Right lobe of liver (tissue), 6 donors: ENCODE data around the gene FBLIM1. TPM values are rescaled to one million over a fixed set of nuclear protein-coding genes. Genes with fewer than 3 reads are reported as not detected.

Experiments used
- ATAC-seq, 4 donors: fragments of 200-7000 bp; cut with Tn5 transposase; one replicate each; pipeline ENCODE4 v1.9.1; 2020; ENCODE audit warnings: mild to moderate bottlenecking in 4 of 4, moderate library complexity in 4 of 4
- DNase-seq, 3 donors: peaks; one replicate each; pipeline ENCODE4 v3.0.0-alpha.2; 2020
- H3K27ac ChIP-seq, 3 donors: fragments of 200-600 bp; one replicate each; pipeline ENCODE4 v1.8.0; 2022
- H3K27me3 ChIP-seq, 2 donors: fragments of 200-600 bp; one replicate each; pipeline ENCODE4 v1.8.0; 2022
- H3K36me3 ChIP-seq, 4 donors: fragments of 200-600 bp; sonication (generic) in 1 of 4; one replicate each; pipeline versions ENCODE4 v1.5.1 to v1.8.0; 2017 to 2022; ENCODE audit warnings: control low read depth in 1 of 4
- H3K4me1 ChIP-seq, 4 donors: fragments of 200-600 bp; sonication (generic) in 1 of 4; one replicate each; pipeline versions ENCODE4 v1.5.1 to v1.8.0; 2017 to 2022; ENCODE audit warnings: control low read depth in 1 of 4
- H3K4me3 ChIP-seq, 3 donors: fragments of 200-600 bp; one replicate each; pipeline ENCODE4 v1.8.0; 2022
- H3K9me3 ChIP-seq, 4 donors: fragments of 200-600 bp; sonication (generic) in 1 of 4; one replicate each; pipeline versions ENCODE4 v1.5.1 to v1.8.0; 2017 to 2022; ENCODE audit warnings: control low read depth in 1 of 4
- POLR2A ChIP-seq: fragments of 450-650 bp; IDR thresholded peaks from one replicate; pipeline ENCODE4 v1.6.1; 2017; ENCODE audit warnings: antibody characterized with exemption, mild to moderate bottlenecking
- WGBS: methylation state at CpG from one replicate; pipeline ENCODE4 v1.1.6; 2018; ENCODE audit warnings: low coverage, low lambda C conversion rate; ENCODE audit not compliant: insufficient coverage; ENCODE audit errors: missing lambda C conversion rate; 5-methylcytosine and 5-hydroxymethylcytosine counted together
- intact Hi-C, 2 donors: fragments of 100-400 bp; cut with DNase I; formaldehyde crosslinking; loops; one replicate each; pipeline versions ENCODE4 v1.11.2 to v1.14.1; 2022
- total RNA-seq, 6 experiments: library from RNA; depleted of rRNA in 2 of 6; stranded (reverse); fragments of >200 nt in 2 of 6; fragmentation: NEBNext Ultra II Directional in 3 of 6; extraction: Animal tissue kit (Norgen Biotek cat#: 25700) in 3 of 6; gene quantifications; one replicate each; pipeline versions ENCODE4 v1.1.0 to v1.2.4, GENCODE V29; 2016 to 2023
- TF ChIP-seq, protein P1 (sequence below), 4 donors: fragments of 200-600 bp in 3 of 4; fragments of 450-650 bp in 1 of 4; IDR thresholded peaks; one replicate each; pipeline versions ENCODE4 v1.5.1 to v1.8.0; 2016 to 2022; ENCODE audit warnings: antibody characterized with exemption in 4 of 4, mild to moderate bottlenecking in 2 of 4
- donor health status: DM: no; HTN: yes; CAD: no.
- donor health status: DM: no; HTN: no; CAD: no.
- donor health status: DM: no; HTN: no; CAD: no.
- donor health status: DM: no; HTN: yes; CAD: no.
- donor health status: DM: no; HTN: yes; CAD: no.

FBLIM1 gene
- total RNA-seq, 6 experiments from 2014 or later, result 4.0 to 13.1 (median 6.0) TPM

GRCh38 chr1:15734901-15735300 lies 23.7 kb upstream of the FBLIM1 start:
- DNase-seq, result no peak
- TF ChIP-seq POLR2A, result no peak
- TF ChIP-seq, protein P1, sequence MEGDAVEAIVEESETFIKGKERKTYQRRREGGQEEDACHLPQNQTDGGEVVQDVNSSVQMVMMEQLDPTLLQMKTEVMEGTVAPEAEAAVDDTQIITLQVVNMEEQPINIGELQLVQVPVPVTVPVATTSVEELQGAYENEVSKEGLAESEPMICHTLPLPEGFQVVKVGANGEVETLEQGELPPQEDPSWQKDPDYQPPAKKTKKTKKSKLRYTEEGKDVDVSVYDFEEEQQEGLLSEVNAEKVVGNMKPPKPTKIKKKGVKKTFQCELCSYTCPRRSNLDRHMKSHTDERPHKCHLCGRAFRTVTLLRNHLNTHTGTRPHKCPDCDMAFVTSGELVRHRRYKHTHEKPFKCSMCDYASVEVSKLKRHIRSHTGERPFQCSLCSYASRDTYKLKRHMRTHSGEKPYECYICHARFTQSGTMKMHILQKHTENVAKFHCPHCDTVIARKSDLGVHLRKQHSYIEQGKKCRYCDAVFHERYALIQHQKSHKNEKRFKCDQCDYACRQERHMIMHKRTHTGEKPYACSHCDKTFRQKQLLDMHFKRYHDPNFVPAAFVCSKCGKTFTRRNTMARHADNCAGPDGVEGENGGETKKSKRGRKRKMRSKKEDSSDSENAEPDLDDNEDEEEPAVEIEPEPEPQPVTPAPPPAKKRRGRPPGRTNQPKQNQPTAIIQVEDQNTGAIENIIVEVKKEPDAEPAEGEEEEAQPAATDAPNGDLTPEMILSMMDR (IDR thresholded peaks at IDR 0.05), result no peak
- no peak for ATAC-seq
- Histone ChIP-seq H3K36me3 (peaks cover 0 to 37% (median 6%) of the 10 kb centered on the region in 4 donors), H3K4me3 (no peak overlapping the region), H3K27ac (peak overlapping the region in 1 of 3 donors; percentile 85), H3K27me3 (no peaks in the 10 kb centered on the region), H3K4me1 (peaks cover 0 to 31% (median 14%) of the 10 kb centered on the region in 4 donors), H3K9me3 (no peaks in the 10 kb centered on the region)
- intact Hi-C loops, result loop anchor here (10.0 kb wide), 1 partner anchor 140 kb away; no protein-coding TSS in a partner anchor
- 50% methylated on average over 8 of the region's 17 CpGs for WGBS

GRCh38 chr1:15735304-15736037 lies 23.1 kb upstream of the FBLIM1 start:
- Histone ChIP-seq H3K9me3 (no peaks in the 10 kb centered on the region), H3K36me3 (peaks cover 0 to 33% (median 6%) of the 10 kb centered on the region in 4 donors), H3K27me3 (no peaks in the 10 kb centered on the region), H3K4me3 (no peak overlapping the region), H3K4me1 (peaks cover 0 to 31% (median 14%) of the 10 kb centered on the region in 4 donors), H3K27ac (peak overlapping the region in 1 of 3 donors; percentile 85)
- peak in 2 of 3 donors; percentile 77 to 79 for DNase-seq
- 0% methylated on average over 1 of the region's 12 CpGs for WGBS
- TF ChIP-seq, protein P1 (IDR thresholded peaks at IDR 0.05), result no peak
- TF ChIP-seq POLR2A, result no peak
- peak; percentile 9 to 54 (median 34) for ATAC-seq
- intact Hi-C loops, result loop anchor here (10.0 kb wide), 1 partner anchor 141 kb away; no protein-coding TSS in a partner anchor

DNA sequence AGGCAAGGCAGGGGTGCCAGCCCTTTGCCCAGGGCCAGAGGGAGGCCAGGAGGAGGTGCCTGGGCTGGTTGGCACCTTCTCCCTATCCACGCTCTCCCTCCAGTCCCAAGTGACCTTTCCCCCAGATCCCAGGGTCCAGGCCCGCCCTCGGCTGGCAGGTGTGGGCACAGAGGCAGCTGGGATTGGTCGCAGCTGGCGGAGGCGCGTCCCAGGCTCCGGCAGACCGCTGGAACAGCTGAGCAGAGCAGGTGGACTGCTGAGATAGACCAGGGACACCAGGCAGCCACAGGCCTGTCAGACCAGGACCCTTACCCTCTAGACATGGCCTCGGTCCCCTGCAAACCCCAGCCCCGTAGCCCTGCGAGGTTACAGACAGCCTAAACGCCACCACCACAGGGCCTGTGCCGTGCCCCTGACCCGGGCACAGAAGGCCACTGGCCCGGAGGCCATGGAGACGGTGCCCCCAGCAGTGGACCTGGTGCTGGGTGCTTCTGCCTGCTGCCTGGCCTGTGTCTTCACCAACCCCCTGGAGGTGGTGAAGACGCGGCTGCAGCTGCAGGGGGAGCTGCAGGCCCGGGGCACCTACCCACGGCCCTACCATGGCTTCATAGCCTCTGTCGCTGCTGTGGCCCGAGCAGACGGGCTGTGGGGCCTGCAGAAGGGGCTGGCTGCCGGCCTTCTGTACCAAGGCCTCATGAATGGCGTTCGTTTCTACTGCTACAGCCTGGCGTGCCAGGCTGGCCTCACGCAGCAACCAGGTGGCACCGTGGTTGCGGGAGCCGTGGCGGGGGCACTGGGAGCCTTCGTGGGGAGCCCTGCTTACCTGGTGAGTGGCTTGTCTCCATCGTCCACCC lies 22.3 kb upstream of the FBLIM1 start, which contains the start of gene SLC25A34:
Gene SLC25A34 (plus strand): TSS at position 221 of the 854 bp plus-strand sequence. CDS start 228 bp downstream, at position 449.
- H3K27ac ChIP-seq, result peak within 1 kb of the TSS in 2 of 3 donors; percentile 44 to 85
- peaks cover 0 to 25% (median 3%) of the 10 kb centered on the region in 4 donors for H3K36me3 ChIP-seq
- intact Hi-C loops, result loop anchor here (10.0 kb wide), 1 partner anchor 141 kb away; no protein-coding TSS in a partner anchor
- ATAC-seq (peak; percentile 87 to 93 (median 90)), DNase-seq (peak; percentile 91 to 98 (median 96))
- H3K27me3 ChIP-seq, result no peaks in the 10 kb centered on the region
- peaks cover 0 to 31% (median 14%) of the 10 kb centered on the region in 4 donors for H3K4me1 ChIP-seq
- no peaks in the 10 kb centered on the region for H3K9me3 ChIP-seq
- WGBS, result 0% methylated on average over 1 of the region's 35 CpGs
- peak within 1 kb of the TSS; percentile 20 to 58 (median 54) for H3K4me3 ChIP-seq
- TF ChIP-seq, protein P1 (IDR thresholded peaks at IDR 0.05), result no peak
- TF ChIP-seq POLR2A, result peak; percentile 77

- WGBS, result 30% methylated on average over 4 of the region's 6 CpGs
- peaks cover 0 to 20% (median 3%) of the 10 kb centered on the region in 4 donors for H3K36me3 ChIP-seq
- TF ChIP-seq POLR2A, result no peak
- TF ChIP-seq, protein P1 (IDR thresholded peaks at IDR 0.05), result no peak
- intact Hi-C loops, result loop anchor here (10.0 kb wide), 1 partner anchor 142 kb away; no protein-coding TSS in a partner anchor
- H3K27me3 ChIP-seq, result no peaks in the 10 kb centered on the region
- peak overlapping the region in 2 of 3 donors; percentile 44 to 85 for H3K27ac ChIP-seq
- H3K4me3 ChIP-seq, result peak overlapping the region; percentile 20 to 58 (median 54)
- DNase-seq (peak in 2 of 3 donors; percentile 81 to 91), ATAC-seq (peak in 3 of 4 donors; percentile 40 to 47 (median 41))
- peaks cover 0 to 36% (median 17%) of the 10 kb centered on the region in 4 donors for H3K4me1 ChIP-seq
- no peaks in the 10 kb centered on the region for H3K9me3 ChIP-seq
Measured at GRCh38 chr1:15736892-15737261, 21.7 kb upstream of the FBLIM1 start.
